ENCODE measurements around the gene MARCHF2. TPM values are rescaled to one million over a fixed set of nuclear protein-coding genes. Genes with fewer than 3 reads are reported as not detected.

MARCHF2 gene
- total RNA-seq, 1 donor from 2014 or later: 95.9 TPM

GRCh38 chr19:8468124-8468523 lies 55.0 kb downstream of the MARCHF2 start:
- Histone ChIP-seq H3K36me3 (ENCODE audit: control insufficient read depth, insufficient read depth, low read length) (peaks cover 6% of the 10 kb centered on the region), H3K27me3 (ENCODE audit: control insufficient read depth, insufficient read depth, low read length) (no peaks in the 10 kb centered on the region), H3K4me3 (ENCODE audit: low read depth, low read length) (no peak overlapping the region)
- TF ChIP-seq CTCF (IDR thresholded peaks at IDR 0.05; ENCODE audit: insufficient read depth, low read length, poor library complexity, severe bottlenecking): no peak
- DNase-seq (ENCODE audit: low read depth): no peak

GRCh38 chr19:8468761-8469373 lies 55.8 kb downstream of the MARCHF2 start:
- DNase-seq (ENCODE audit: low read depth): no peak
- Histone ChIP-seq H3K36me3 (ENCODE audit: control insufficient read depth, insufficient read depth, low read length) (peaks cover 6% of the 10 kb centered on the region), H3K4me3 (ENCODE audit: low read depth, low read length) (no peak overlapping the region), H3K27me3 (ENCODE audit: control insufficient read depth, insufficient read depth, low read length) (no peaks in the 10 kb centered on the region)
- no peak for TF ChIP-seq CTCF (IDR thresholded peaks at IDR 0.05; ENCODE audit: insufficient read depth, low read length, poor library complexity, severe bottlenecking)

- Histone ChIP-seq H3K4me3 (ENCODE audit: low read depth, low read length) (no peak overlapping the region), H3K36me3 (ENCODE audit: control insufficient read depth, insufficient read depth, low read length) (peaks cover 5% of the 10 kb centered on the region), H3K27me3 (ENCODE audit: control insufficient read depth, insufficient read depth, low read length) (no peaks in the 10 kb centered on the region)
- no peak for TF ChIP-seq CTCF (IDR thresholded peaks at IDR 0.05; ENCODE audit: insufficient read depth, low read length, poor library complexity, severe bottlenecking)
- no peak for DNase-seq (ENCODE audit: low read depth)
Observed at GRCh38 chr19:8469613-8470368, 56.7 kb downstream of the MARCHF2 start.

- DNase-seq (ENCODE audit: low read depth): no peak
- TF ChIP-seq CTCF (IDR thresholded peaks at IDR 0.05; ENCODE audit: insufficient read depth, low read length, poor library complexity, severe bottlenecking): no peak
- Histone ChIP-seq H3K27me3 (ENCODE audit: control insufficient read depth, insufficient read depth, low read length) (no peaks in the 10 kb centered on the region), H3K4me3 (ENCODE audit: low read depth, low read length) (no peak overlapping the region), H3K36me3 (ENCODE audit: control insufficient read depth, insufficient read depth, low read length) (peaks cover 6% of the 10 kb centered on the region)
Observed at GRCh38 chr19:8473648-8474476, 60.8 kb downstream of the MARCHF2 start.

- DNase-seq (ENCODE audit: low read depth): no peak
- no peak overlapping the region for H3K4me3 ChIP-seq (ENCODE audit: low read depth, low read length)
- TF ChIP-seq CTCF (IDR thresholded peaks at IDR 0.05; ENCODE audit: insufficient read depth, low read length, poor library complexity, severe bottlenecking): no peak
- peaks cover 5% of the 10 kb centered on the region for H3K36me3 ChIP-seq (ENCODE audit: control insufficient read depth, insufficient read depth, low read length)
- no peaks in the 10 kb centered on the region for H3K27me3 ChIP-seq (ENCODE audit: control insufficient read depth, insufficient read depth, low read length)
Observed at GRCh38 chr19:8475005-8475404, 61.9 kb downstream of the MARCHF2 start.
